Keratinocyte (primary cell): ENCODE data around the gene GALNT9. TPM values are rescaled to one million over a fixed set of nuclear protein-coding genes. Genes with fewer than 3 reads are reported as not detected.

Experiments
- DNase-seq: peaks from one replicate; pipeline ENCODE4 v3.0.0-alpha.2; 2011; ENCODE audit warnings: low read depth, missing footprints, low spot score
- FAIRE-seq: peaks from 2 replicates; lab custom pipeline; 2011; peaks lifted over from hg19 to GRCh38; lab: Jason Lieb, UNC
- H2AFZ ChIP-seq: 2 replicates; pipeline ENCODE4 v1.6.0; 2012; ENCODE audit warnings: low read length, control low read depth, inconsistent platforms; ENCODE audit not compliant: control insufficient read depth
- H3K27ac ChIP-seq: 2 replicates; pipeline ENCODE4 v1.5.1; 2011; ENCODE audit warnings: low read length; ENCODE audit not compliant: control insufficient read depth, insufficient read depth
- H3K27me3 ChIP-seq: 3 replicates; pipeline ENCODE4 v1.6.0; 2011; ENCODE audit warnings: low read length; ENCODE audit not compliant: control insufficient read depth, insufficient read depth; ENCODE audit errors: extremely low read depth
- H3K36me3 ChIP-seq, 2 experiments: 2 replicates in 1 of 2; 3 replicates in 1 of 2; pipeline ENCODE4 v1.5.1; 2011; ENCODE audit warnings: low read length in 2 of 2, mild to moderate bottlenecking in 1 of 2; ENCODE audit not compliant: control insufficient read depth in 2 of 2, insufficient read depth in 2 of 2; ENCODE audit errors: extremely low read depth in 1 of 2
- H3K4me1 ChIP-seq: 3 replicates; pipeline ENCODE4 v1.5.1; 2011; ENCODE audit warnings: low read length; ENCODE audit not compliant: control insufficient read depth, insufficient read depth; ENCODE audit errors: extremely low read depth
- H3K4me2 ChIP-seq: 3 replicates; pipeline ENCODE4 v1.6.0; 2011; ENCODE audit warnings: low read depth, low read length; ENCODE audit not compliant: control insufficient read depth, insufficient read depth; ENCODE audit errors: extremely low read depth
- H3K4me3 ChIP-seq, 3 experiments: fragments of 200-600 bp in 1 of 3; sonication (generic) in 1 of 3; 2 replicates in 2 of 3; 3 replicates in 1 of 3; pipeline ENCODE4 v1.5.1; 2011 to 2016; ENCODE audit warnings: low read length in 3 of 3, mild to moderate bottlenecking in 3 of 3, control low read depth in 2 of 3, inconsistent platforms in 1 of 3, low read depth in 1 of 3, mixed read lengths in 1 of 3, mixed run types in 1 of 3, moderate library complexity in 1 of 3; ENCODE audit not compliant: control insufficient read depth in 2 of 3, insufficient read depth in 2 of 3; ENCODE audit errors: extremely low read depth in 1 of 3
- H3K79me2 ChIP-seq: 2 replicates; pipeline ENCODE4 v1.6.0; 2012; ENCODE audit warnings: low read length; ENCODE audit not compliant: control insufficient read depth, insufficient read depth
- H3K9ac ChIP-seq: 3 replicates; pipeline ENCODE4 v1.6.0; 2011; ENCODE audit warnings: low read length; ENCODE audit not compliant: control insufficient read depth, insufficient read depth; ENCODE audit errors: extremely low read depth
- H3K9me1 ChIP-seq: 3 replicates; pipeline ENCODE4 v1.6.0; 2011; ENCODE audit warnings: low read length; ENCODE audit not compliant: control insufficient read depth, insufficient read depth; ENCODE audit errors: extremely low read depth
- H3K9me3 ChIP-seq: 2 replicates; pipeline ENCODE4 v1.5.1; 2012; ENCODE audit warnings: low read depth, low read length; ENCODE audit not compliant: control insufficient read depth
- H4K20me1 ChIP-seq: 3 replicates; pipeline ENCODE4 v1.6.0; 2011; ENCODE audit warnings: low read length; ENCODE audit not compliant: control insufficient read depth, insufficient read depth; ENCODE audit errors: extremely low read depth
- EZH2 ChIP-seq: IDR thresholded peaks from one replicate; pipeline ENCODE4 v1.6.1; 2012; ENCODE audit warnings: inconsistent platforms, mild to moderate bottlenecking, low read length, moderate library complexity
- dilution Hi-C: fragments of 300-500 bp; cut with MboI; formaldehyde crosslinking; loops from one replicate; pipeline ENCODE4 v1.7.0; 2020; ENCODE audit warnings: low sequenced_read_pairs; ENCODE audit not compliant: extremely low pct_ligation_motif_present
- polyA plus RNA-seq, 5 experiments: library from polyadenylated mRNA; depleted of rRNA in 3 of 5; stranded (reverse) in 3 of 5; stranded (forward) in 1 of 5; unstranded in 1 of 5; fragments of >200 nt; gene quantifications; 1 replicate in 1 of 5; 2 replicates in 3 of 5; 3 replicates in 1 of 5; pipeline versions ENCODE4 v1.2.1 to v1.2.3, GENCODE V29; 2011 to 2012; ENCODE audit warnings: missing spikeins in 2 of 5, low read depth in 1 of 5, low replicate concordance in 1 of 5
- TF ChIP-seq, protein P1 (sequence below), 3 experiments: IDR thresholded peaks in 1 of 3; conservative IDR thresholded peaks in 1 of 3; optimal IDR thresholded peaks in 1 of 3; 2 replicates in 2 of 3; 3 replicates in 1 of 3; pipeline versions ENCODE3 to v1.5.1; 2011; ENCODE audit warnings: low read length in 3 of 3, mild to moderate bottlenecking in 3 of 3, moderate library complexity in 2 of 3, control low read depth in 1 of 3, inconsistent platforms in 1 of 3; ENCODE audit not compliant: insufficient read depth in 2 of 3; ENCODE audit errors: extremely low read depth in 1 of 3

The GALNT9 gene
- polyA plus RNA-seq, 1 donor (not counting 4 experiments of a cell fraction or from before 2014, with no cell fraction given): not detected

DNA sequence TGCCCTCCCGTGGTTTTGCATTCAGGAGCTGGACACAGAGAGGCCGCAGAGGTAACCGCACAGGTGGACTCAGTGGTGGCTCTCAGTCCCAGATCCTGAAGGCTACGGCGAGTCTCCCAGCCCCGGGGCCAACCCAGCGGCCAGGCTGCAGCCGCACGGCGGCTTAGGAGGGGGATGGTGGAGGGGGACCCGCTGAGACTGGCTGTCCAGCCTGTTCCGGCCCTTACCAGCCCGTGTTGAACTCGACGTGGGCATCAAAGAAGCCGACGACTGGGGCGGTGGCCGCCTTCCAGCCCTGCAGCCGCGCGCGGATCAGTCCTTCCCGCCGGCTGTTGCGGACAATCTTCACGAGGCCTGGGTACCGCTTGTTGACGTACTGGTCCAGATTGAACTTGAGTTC, 68.7 kb downstream of the GALNT9 start:
- Histone ChIP-seq H3K9ac (no peak overlapping the region), H3K4me1 (no peaks in the 10 kb centered on the region), H3K27ac (no peak overlapping the region), H3K36me3 (no peaks in the 10 kb centered on the region), H3K4me3 (no peak overlapping the region), H2AFZ (no peak overlapping the region), H3K27me3 (no peaks in the 10 kb centered on the region), H3K9me3 (no peaks in the 10 kb centered on the region), H4K20me1 (no peaks in the 10 kb centered on the region), H3K79me2 (no peaks in the 10 kb centered on the region), H3K9me1 (no peaks in the 10 kb centered on the region), H3K4me2 (no peak overlapping the region)
- FAIRE-seq (no peak), DNase-seq (no peak)
- TF ChIP-seq, protein P1, sequence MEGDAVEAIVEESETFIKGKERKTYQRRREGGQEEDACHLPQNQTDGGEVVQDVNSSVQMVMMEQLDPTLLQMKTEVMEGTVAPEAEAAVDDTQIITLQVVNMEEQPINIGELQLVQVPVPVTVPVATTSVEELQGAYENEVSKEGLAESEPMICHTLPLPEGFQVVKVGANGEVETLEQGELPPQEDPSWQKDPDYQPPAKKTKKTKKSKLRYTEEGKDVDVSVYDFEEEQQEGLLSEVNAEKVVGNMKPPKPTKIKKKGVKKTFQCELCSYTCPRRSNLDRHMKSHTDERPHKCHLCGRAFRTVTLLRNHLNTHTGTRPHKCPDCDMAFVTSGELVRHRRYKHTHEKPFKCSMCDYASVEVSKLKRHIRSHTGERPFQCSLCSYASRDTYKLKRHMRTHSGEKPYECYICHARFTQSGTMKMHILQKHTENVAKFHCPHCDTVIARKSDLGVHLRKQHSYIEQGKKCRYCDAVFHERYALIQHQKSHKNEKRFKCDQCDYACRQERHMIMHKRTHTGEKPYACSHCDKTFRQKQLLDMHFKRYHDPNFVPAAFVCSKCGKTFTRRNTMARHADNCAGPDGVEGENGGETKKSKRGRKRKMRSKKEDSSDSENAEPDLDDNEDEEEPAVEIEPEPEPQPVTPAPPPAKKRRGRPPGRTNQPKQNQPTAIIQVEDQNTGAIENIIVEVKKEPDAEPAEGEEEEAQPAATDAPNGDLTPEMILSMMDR (optimal IDR thresholded peaks at IDR 0.05 in 1 of 3, IDR thresholded peaks at IDR 0.05 in 1 of 3, conservative IDR thresholded peaks at IDR 0.05 in 1 of 3; ENCODE audit: extremely low read depth in 1 of 3, insufficient read depth in 2 of 3, low read length in 3 of 3): no peak
- no peak for TF ChIP-seq EZH2
- dilution Hi-C loops: no loop called here

DNA sequence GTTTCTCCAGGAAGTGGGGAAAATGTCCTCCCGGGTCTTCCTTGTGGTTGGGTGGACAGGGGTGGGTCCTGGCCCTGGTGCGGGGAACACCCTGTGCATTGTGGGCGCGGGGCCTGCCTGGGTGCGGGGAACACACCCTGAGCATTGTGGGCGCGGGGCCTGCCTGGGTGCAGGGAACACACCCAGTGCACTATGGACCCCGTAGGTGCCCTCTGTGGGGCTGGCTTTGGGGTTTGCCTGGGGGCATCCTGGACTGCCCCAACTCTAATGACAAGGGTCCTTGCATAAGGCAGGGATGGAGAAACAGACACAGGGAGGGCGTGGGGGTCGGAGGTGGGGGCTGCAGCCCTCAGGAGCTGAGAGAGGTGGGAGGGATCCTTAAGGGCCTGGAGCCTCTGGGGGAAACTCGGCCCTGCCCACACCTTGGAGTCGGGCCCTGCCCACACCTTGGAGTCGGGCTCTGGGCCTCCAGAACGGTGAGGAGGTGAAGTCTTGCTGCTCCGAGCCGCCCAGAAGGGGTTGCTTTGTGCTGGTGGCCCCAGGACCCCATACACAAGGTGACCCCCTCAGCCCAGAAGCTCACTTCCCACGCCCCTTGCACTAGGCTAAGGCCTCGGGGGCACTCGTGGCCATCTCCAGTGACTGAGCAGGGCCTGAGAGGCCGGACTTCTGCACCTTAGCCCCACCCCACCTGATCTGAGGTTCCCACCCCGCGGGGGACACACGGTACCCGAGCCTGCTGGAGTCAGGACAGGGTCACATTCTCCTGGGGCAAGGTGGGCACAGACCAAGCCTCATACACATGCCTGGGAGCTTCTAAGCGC, 69.3 kb downstream of the GALNT9 start:
- Histone ChIP-seq H3K9me3 (no peaks in the 10 kb centered on the region), H4K20me1 (no peaks in the 10 kb centered on the region), H3K9me1 (no peaks in the 10 kb centered on the region), H3K4me2 (no peak overlapping the region), H3K9ac (no peak overlapping the region), H3K79me2 (no peaks in the 10 kb centered on the region), H2AFZ (no peak overlapping the region), H3K36me3 (no peaks in the 10 kb centered on the region), H3K4me1 (no peaks in the 10 kb centered on the region), H3K27me3 (no peaks in the 10 kb centered on the region), H3K27ac (no peak overlapping the region), H3K4me3 (no peak overlapping the region)
- dilution Hi-C loops: no loop called here
- TF ChIP-seq EZH2: no peak
- TF ChIP-seq, protein P1 (optimal IDR thresholded peaks at IDR 0.05 in 1 of 3, IDR thresholded peaks at IDR 0.05 in 1 of 3, conservative IDR thresholded peaks at IDR 0.05 in 1 of 3; ENCODE audit: extremely low read depth in 1 of 3, insufficient read depth in 2 of 3, low read length in 3 of 3): no peak
- FAIRE-seq (no peak), DNase-seq (no peak)
